ENCODE data around the gene C1QTNF5. TPM values are rescaled to one million over a fixed set of nuclear protein-coding genes. Genes with fewer than 3 reads are reported as not detected.

C1QTNF5 gene
- total RNA-seq, 1 experiment from 2014 or later = not detected

DNA sequence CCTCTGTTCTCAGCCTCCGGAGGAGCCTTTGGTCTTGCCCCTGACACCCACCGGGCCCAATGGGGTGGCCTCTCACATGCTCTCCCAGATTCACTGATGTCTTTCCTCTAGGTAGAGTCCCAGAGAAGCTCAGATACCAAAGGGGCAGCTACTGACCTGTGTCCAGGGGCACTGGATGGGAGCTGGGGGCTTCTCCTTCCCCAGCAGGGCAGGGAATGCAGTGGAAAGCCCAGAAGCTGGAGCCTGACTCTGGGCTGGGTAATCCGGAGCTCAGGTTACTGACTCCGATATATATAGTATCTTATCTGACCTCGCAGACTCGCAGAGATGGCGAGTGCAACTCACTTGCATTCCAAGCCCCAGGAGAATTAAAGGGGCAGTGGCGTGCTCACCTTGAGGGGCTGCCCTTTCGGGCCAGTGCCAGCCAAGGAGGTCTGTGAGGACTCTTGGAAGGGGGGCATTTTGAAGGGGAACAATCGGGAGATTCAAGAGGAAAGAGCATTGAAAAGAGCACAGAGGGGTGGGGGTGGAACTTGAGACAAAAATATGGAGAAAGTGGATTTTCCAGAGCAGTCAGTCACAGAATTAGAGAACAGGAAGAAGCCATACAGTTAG, 38.3 kb upstream of the C1QTNF5 start:
- Histone ChIP-seq H3K36me3 (ENCODE audit: control insufficient read depth in 1 of 2, insufficient read depth in 2 of 2, low read length in 2 of 2) (no peaks in the 10 kb centered on the region), H3K9ac (ENCODE audit: low read length) (no peak overlapping the region), H4K20me1 (ENCODE audit: insufficient read depth) (no peaks in the 10 kb centered on the region), H3K9me3 (ENCODE audit: control insufficient read depth in 1 of 2, insufficient read depth in 1 of 2, low read depth in 1 of 2, low read length in 2 of 2) (no peaks in the 10 kb centered on the region), H3K4me3 (replicated peaks in 1 of 2; ENCODE audit: low read depth in 1 of 2, low read length in 2 of 2) (no peak overlapping the region), H3K9me2 (ENCODE audit: insufficient read depth) (no peaks in the 10 kb centered on the region), H2AFZ (ENCODE audit: low read depth, low read length, poor library complexity, severe bottlenecking) (no peak overlapping the region), H3K79me2 (ENCODE audit: insufficient read depth, low read length) (no peaks in the 10 kb centered on the region), H3K4me1 (ENCODE audit: control insufficient read depth in 1 of 2, insufficient read depth in 2 of 2, low read length in 2 of 2) (peaks cover 6 to 36% of the 10 kb centered on the region in 2 experiments; a peak in 3 of 4 replicates), H3K27me3 (ENCODE audit: insufficient read depth, low read length) (no peaks in the 10 kb centered on the region), H3K4me2 (ENCODE audit: low read length) (no peak overlapping the region), H3K27ac (ENCODE audit: low read depth, low read length) (no peak overlapping the region)
- TF ChIP-seq POLR2A (IDR thresholded peaks at IDR 0.05; ENCODE audit: borderline replicate concordance, extremely low read depth, insufficient read depth, insufficient read length) = no peak
- TF ChIP-seq TCF7L2 (IDR thresholded peaks at IDR 0.05; ENCODE audit: borderline replicate concordance, extremely low read depth, insufficient read depth, insufficient read length) = no peak
- TF ChIP-seq POLR2AphosphoS5 (IDR thresholded peaks at IDR 0.05; ENCODE audit: low read depth, low read length) = no peak
- TF ChIP-seq SIN3A (IDR thresholded peaks at IDR 0.05; ENCODE audit: low read depth) = no peak
- no peak for TF ChIP-seq CBX3 (IDR thresholded peaks at IDR 0.05; ENCODE audit: low read depth)
- TF ChIP-seq, protein P1, sequence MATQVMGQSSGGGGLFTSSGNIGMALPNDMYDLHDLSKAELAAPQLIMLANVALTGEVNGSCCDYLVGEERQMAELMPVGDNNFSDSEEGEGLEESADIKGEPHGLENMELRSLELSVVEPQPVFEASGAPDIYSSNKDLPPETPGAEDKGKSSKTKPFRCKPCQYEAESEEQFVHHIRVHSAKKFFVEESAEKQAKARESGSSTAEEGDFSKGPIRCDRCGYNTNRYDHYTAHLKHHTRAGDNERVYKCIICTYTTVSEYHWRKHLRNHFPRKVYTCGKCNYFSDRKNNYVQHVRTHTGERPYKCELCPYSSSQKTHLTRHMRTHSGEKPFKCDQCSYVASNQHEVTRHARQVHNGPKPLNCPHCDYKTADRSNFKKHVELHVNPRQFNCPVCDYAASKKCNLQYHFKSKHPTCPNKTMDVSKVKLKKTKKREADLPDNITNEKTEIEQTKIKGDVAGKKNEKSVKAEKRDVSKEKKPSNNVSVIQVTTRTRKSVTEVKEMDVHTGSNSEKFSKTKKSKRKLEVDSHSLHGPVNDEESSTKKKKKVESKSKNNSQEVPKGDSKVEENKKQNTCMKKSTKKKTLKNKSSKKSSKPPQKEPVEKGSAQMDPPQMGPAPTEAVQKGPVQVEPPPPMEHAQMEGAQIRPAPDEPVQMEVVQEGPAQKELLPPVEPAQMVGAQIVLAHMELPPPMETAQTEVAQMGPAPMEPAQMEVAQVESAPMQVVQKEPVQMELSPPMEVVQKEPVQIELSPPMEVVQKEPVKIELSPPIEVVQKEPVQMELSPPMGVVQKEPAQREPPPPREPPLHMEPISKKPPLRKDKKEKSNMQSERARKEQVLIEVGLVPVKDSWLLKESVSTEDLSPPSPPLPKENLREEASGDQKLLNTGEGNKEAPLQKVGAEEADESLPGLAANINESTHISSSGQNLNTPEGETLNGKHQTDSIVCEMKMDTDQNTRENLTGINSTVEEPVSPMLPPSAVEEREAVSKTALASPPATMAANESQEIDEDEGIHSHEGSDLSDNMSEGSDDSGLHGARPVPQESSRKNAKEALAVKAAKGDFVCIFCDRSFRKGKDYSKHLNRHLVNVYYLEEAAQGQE (IDR thresholded peaks at IDR 0.05; ENCODE audit: low read depth) = no peak
- no peak for TF ChIP-seq FOSL1 (IDR thresholded peaks at IDR 0.05; ENCODE audit: low read depth)
- no peak for TF ChIP-seq ZFX (IDR thresholded peaks at IDR 0.05)
- TF ChIP-seq, protein P2, sequence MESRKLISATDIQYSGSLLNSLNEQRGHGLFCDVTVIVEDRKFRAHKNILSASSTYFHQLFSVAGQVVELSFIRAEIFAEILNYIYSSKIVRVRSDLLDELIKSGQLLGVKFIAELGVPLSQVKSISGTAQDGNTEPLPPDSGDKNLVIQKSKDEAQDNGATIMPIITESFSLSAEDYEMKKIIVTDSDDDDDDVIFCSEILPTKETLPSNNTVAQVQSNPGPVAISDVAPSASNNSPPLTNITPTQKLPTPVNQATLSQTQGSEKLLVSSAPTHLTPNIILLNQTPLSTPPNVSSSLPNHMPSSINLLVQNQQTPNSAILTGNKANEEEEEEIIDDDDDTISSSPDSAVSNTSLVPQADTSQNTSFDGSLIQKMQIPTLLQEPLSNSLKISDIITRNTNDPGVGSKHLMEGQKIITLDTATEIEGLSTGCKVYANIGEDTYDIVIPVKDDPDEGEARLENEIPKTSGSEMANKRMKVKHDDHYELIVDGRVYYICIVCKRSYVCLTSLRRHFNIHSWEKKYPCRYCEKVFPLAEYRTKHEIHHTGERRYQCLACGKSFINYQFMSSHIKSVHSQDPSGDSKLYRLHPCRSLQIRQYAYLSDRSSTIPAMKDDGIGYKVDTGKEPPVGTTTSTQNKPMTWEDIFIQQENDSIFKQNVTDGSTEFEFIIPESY (IDR thresholded peaks at IDR 0.05; ENCODE audit: extremely low read depth, insufficient replicate concordance, low read length) = no peak
- no peak for TF ChIP-seq YY1 (IDR thresholded peaks at IDR 0.05; ENCODE audit: extremely low read depth, insufficient replicate concordance, low read depth, low read length)
- TF ChIP-seq, protein P3, sequence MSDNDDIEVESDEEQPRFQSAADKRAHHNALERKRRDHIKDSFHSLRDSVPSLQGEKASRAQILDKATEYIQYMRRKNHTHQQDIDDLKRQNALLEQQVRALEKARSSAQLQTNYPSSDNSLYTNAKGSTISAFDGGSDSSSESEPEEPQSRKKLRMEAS (IDR thresholded peaks at IDR 0.05) = no peak
- no peak for TF ChIP-seq ELF1 (IDR thresholded peaks at IDR 0.05; ENCODE audit: borderline replicate concordance, low read depth)
- no peak for TF ChIP-seq SP1 (IDR thresholded peaks at IDR 0.05; ENCODE audit: low read depth)
- no peak for TF ChIP-seq ZNF274 (IDR thresholded peaks at IDR 0.05; ENCODE audit: low read depth, low read length)
- TF ChIP-seq EZH2phosphoT487 (IDR thresholded peaks at IDR 0.05; ENCODE audit: borderline replicate concordance) = no peak
- TF ChIP-seq, protein P4, sequence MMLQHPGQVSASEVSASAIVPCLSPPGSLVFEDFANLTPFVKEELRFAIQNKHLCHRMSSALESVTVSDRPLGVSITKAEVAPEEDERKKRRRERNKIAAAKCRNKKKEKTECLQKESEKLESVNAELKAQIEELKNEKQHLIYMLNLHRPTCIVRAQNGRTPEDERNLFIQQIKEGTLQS (IDR thresholded peaks at IDR 0.05) = no peak
- TF ChIP-seq, protein P5, sequence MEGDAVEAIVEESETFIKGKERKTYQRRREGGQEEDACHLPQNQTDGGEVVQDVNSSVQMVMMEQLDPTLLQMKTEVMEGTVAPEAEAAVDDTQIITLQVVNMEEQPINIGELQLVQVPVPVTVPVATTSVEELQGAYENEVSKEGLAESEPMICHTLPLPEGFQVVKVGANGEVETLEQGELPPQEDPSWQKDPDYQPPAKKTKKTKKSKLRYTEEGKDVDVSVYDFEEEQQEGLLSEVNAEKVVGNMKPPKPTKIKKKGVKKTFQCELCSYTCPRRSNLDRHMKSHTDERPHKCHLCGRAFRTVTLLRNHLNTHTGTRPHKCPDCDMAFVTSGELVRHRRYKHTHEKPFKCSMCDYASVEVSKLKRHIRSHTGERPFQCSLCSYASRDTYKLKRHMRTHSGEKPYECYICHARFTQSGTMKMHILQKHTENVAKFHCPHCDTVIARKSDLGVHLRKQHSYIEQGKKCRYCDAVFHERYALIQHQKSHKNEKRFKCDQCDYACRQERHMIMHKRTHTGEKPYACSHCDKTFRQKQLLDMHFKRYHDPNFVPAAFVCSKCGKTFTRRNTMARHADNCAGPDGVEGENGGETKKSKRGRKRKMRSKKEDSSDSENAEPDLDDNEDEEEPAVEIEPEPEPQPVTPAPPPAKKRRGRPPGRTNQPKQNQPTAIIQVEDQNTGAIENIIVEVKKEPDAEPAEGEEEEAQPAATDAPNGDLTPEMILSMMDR (IDR thresholded peaks at IDR 0.05 in 2 of 3, conservative IDR thresholded peaks at IDR 0.05 in 1 of 3; ENCODE audit: borderline replicate concordance in 1 of 3, insufficient read depth in 1 of 3, low read depth in 2 of 3, low read length in 2 of 3) = no peak
- TF ChIP-seq CEBPB (IDR thresholded peaks at IDR 0.05; ENCODE audit: low read depth) = no peak
- no peak for DNase-seq (ENCODE audit: low read depth, low spot score)
- CTCF ChIA-PET = interaction anchor here (1.4 to 2.7 kb wide), 2 partner anchors 11 to 96 kb away, joined by 5 to 16 read pairs; no protein-coding TSS in a partner anchor
- ATAC-seq = no peak
- RAD21 ChIA-PET (ENCODE audit: low non-redundant PET in 1 of 2, low total read pairs in 2 of 2, uncharacterized antibody in 2 of 2, unreplicated experiment in 2 of 2) = no interaction called here
- BruUV-seq (replicated peaks) = no TSS peak
- POLR2A ChIA-PET = no interaction called here
- intact Hi-C loops (cut with micrococcal nuclease) = no loop called here
